Measurements from ENCODE around the gene CAMK1G. TPM values are rescaled to one million over a fixed set of nuclear protein-coding genes. Genes with fewer than 3 reads are reported as not detected.

CAMK1G gene
- total and polyA plus RNA-seq, 2 donors (not counting 3 experiments of a cell fraction or from before 2014, with no cell fraction given): not detected

DNA sequence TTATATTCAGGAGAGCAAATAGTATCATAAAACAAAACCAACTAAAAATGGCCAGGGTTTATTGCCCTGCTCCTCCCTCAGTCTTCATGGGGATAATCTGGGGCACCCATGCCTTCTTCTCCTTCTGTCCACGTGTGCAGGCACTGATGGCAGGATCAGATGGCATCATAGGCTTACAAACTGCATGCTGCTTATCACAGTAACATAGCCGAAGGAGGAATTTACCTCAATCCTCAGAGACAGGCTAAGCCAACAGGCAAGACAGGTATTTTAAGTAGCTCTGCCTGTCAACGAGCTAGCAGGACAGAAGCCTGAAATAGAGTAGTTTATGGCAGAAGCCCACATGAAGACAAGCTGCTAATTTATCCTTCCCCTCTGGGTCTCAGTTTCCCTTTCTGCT, 59.3 kb downstream of the CAMK1G start:
- Histone ChIP-seq H3K79me2 (ENCODE audit: control insufficient read depth, insufficient read depth, low read length) (no peaks in the 10 kb centered on the region), H3K4me1 (ENCODE audit: control insufficient read depth, extremely low read depth, insufficient read depth, low read length) (peaks cover 8% of the 10 kb centered on the region), H3K36me3 (ENCODE audit: control insufficient read depth in 2 of 2, extremely low read depth in 1 of 2, insufficient read depth in 2 of 2, low read length in 2 of 2) (no peaks in the 10 kb centered on the region), H3K27me3 (ENCODE audit: control insufficient read depth in 2 of 2, insufficient read depth in 2 of 2, low read length in 2 of 2) (no peaks in the 10 kb centered on the region), H4K20me1 (replicated peaks; ENCODE audit: control insufficient read depth, extremely low read depth, insufficient read depth, low read length) (no peaks in the 10 kb centered on the region), H2AFZ (ENCODE audit: low read depth, low read length) (no peak overlapping the region), H3K9me1 (replicated peaks; ENCODE audit: control insufficient read depth, extremely low read depth, insufficient read depth, low read length) (no peaks in the 10 kb centered on the region), H3K9ac (replicated peaks; ENCODE audit: extremely low read depth, insufficient read depth, low read length) (no peak overlapping the region), H3K27ac (ENCODE audit: insufficient read depth, low read depth, low read length) (no peak overlapping the region), H3K9me3 (replicated peaks; ENCODE audit: control insufficient read depth, insufficient read depth, low read length) (no peaks in the 10 kb centered on the region), H3K4me3 (replicated peaks in 1 of 3; ENCODE audit: insufficient read depth in 1 of 3, low read depth in 1 of 3, low read length in 3 of 3) (no peak overlapping the region), H3K4me2 (ENCODE audit: insufficient read depth, low read length) (no peak overlapping the region)
- CTCF ChIA-PET: interaction anchor here (0.8 to 2.5 kb wide), 9 partner anchors 10 to 76 kb away, joined by 3 to 22 read pairs (median 5); partner anchors contain the start of gene G0S2
- DNase-seq (ENCODE audit: low read depth, low spot score): no peak
- intact Hi-C loops (cut with micrococcal nuclease) (no loop called here), dilution Hi-C loops (cut with MboI; ENCODE audit: extremely low pct_ligation_motif_present, low sequenced_read_pairs) (no loop called here)
- TF ChIP-seq POLR2A (IDR thresholded peaks at IDR 0.05; ENCODE audit: low read depth, low read length) (no peak), MYC (IDR thresholded peaks at IDR 0.05; ENCODE audit: low read depth, low read length) (no peak), POLR2AphosphoS5 (IDR thresholded peaks at IDR 0.05; ENCODE audit: insufficient read depth, low read depth, low read length) (no peak), GATA2 (IDR thresholded peaks at IDR 0.05; ENCODE audit: insufficient read depth, insufficient read length, low read depth, low read length) (no peak), EZH2 (IDR thresholded peaks at IDR 0.05; ENCODE audit: borderline replicate concordance, low read depth, low read length, severe bottlenecking) (no peak), JUN (IDR thresholded peaks at IDR 0.05; ENCODE audit: borderline replicate concordance, insufficient read depth, insufficient read length, low read depth) (no peak), FOS (IDR thresholded peaks at IDR 0.05; ENCODE audit: borderline replicate concordance, insufficient read depth, low read length) (no peak)
- TF ChIP-seq, protein P1, sequence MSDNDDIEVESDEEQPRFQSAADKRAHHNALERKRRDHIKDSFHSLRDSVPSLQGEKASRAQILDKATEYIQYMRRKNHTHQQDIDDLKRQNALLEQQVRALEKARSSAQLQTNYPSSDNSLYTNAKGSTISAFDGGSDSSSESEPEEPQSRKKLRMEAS (IDR thresholded peaks at IDR 0.05; ENCODE audit: insufficient read depth, insufficient read length): no peak
- TF ChIP-seq, protein P2, sequence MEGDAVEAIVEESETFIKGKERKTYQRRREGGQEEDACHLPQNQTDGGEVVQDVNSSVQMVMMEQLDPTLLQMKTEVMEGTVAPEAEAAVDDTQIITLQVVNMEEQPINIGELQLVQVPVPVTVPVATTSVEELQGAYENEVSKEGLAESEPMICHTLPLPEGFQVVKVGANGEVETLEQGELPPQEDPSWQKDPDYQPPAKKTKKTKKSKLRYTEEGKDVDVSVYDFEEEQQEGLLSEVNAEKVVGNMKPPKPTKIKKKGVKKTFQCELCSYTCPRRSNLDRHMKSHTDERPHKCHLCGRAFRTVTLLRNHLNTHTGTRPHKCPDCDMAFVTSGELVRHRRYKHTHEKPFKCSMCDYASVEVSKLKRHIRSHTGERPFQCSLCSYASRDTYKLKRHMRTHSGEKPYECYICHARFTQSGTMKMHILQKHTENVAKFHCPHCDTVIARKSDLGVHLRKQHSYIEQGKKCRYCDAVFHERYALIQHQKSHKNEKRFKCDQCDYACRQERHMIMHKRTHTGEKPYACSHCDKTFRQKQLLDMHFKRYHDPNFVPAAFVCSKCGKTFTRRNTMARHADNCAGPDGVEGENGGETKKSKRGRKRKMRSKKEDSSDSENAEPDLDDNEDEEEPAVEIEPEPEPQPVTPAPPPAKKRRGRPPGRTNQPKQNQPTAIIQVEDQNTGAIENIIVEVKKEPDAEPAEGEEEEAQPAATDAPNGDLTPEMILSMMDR (IDR thresholded peaks at IDR 0.05; ENCODE audit: extremely low read depth in 1 of 2, insufficient read depth in 1 of 2, low read depth in 1 of 2, low read length in 2 of 2): no peak
- POLR2A ChIA-PET: no interaction called here
- no TSS peak for BruUV-seq (replicated peaks)
- FAIRE-seq: no peak

Measured in endothelial cell of umbilical vein (primary cell).